Panc1 (cell line): ENCODE data around the gene UBASH3A.

ENCODE experiments used
- CTCF ChIP-seq: fragments of 450-650 bp; IDR thresholded peaks from 2 replicates; pipeline ENCODE4 v1.5.1; 2017; ENCODE audit warnings: mild to moderate bottlenecking
- POLR2AphosphoS5 ChIP-seq: IDR thresholded peaks from 2 replicates; pipeline ENCODE4 v1.6.1; 2012; ENCODE audit warnings: mild to moderate bottlenecking, low read depth, low read length, moderate library complexity
- REST ChIP-seq, 2 experiments: IDR thresholded peaks; 2 replicates each; pipeline ENCODE4 v1.6.1; 2011 to 2012; ENCODE audit warnings: low read depth in 2 of 2, control low read depth in 1 of 2, low read length in 1 of 2, mild to moderate bottlenecking in 1 of 2, moderate library complexity in 1 of 2; ENCODE audit not compliant: insufficient read depth in 1 of 2
- SIN3A ChIP-seq: IDR thresholded peaks from 2 replicates; pipeline ENCODE4 v1.6.1; 2012; ENCODE audit warnings: low read depth, mild to moderate bottlenecking, low read length, moderate library complexity, borderline replicate concordance; ENCODE audit not compliant: insufficient read depth
- TCF7L2 ChIP-seq: IDR thresholded peaks from 2 replicates; pipeline ENCODE4 v1.6.1; 2011; ENCODE audit warnings: mild to moderate bottlenecking, low read depth, low read length, inconsistent platforms

- TF ChIP-seq TCF7L2 (no peak), CTCF (no peak), POLR2AphosphoS5 (no peak), REST (IDR thresholded peaks at IDR 0.05; ENCODE audit: insufficient read depth in 1 of 2, low read depth in 2 of 2, low read length in 1 of 2) (no peak), SIN3A (no peak)
Measured at GRCh38 chr21:42388740-42389448, 14.8 kb upstream of the UBASH3A start.
